Uterus (tissue), 2 donors: ENCODE data around the gene LASP1.

ENCODE experiments used
- POLR2A ChIP-seq, 2 donors: fragments of 450-650 bp; IDR thresholded peaks; one replicate each; pipeline ENCODE4 v1.6.1; 2016; ENCODE audit warnings: antibody characterized with exemption in 2 of 2, mild to moderate bottlenecking in 1 of 2, moderate library complexity in 1 of 2
- TF ChIP-seq, protein P1 (sequence below), 4 experiments: fragments of 200-600 bp in 2 of 4; fragments of 450-650 bp in 2 of 4; sonication (generic) in 2 of 4; IDR thresholded peaks; one replicate each; pipeline ENCODE4 v1.5.1; 2016 to 2019; ENCODE audit warnings: antibody characterized with exemption in 4 of 4, mild to moderate bottlenecking in 2 of 4, moderate library complexity in 1 of 4

DNA sequence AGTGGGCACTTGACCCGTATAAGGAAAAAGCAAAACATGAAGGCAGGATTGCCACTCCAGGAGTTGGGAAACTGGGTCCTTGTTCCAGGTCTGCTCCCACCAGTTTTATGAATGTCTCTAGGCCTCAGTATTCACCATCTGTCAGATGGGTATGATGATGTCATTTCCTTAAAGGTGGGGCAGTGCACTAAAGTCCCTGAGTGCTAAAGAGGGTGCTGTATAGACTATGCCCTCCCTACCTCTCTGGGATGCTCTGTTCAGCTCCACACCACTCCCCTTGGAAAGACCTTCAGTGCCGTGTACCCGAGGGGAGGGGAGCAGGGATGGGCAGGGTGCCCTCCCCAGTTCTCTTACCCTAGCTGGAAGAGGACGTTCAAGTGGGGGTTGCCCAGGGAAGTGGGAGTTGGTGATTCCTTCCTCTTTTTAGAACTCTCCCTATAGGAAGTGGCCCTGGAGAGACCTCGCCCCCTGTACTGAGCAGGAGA, 2.2 kb downstream of the LASP1 start:
- TF ChIP-seq, protein P1, sequence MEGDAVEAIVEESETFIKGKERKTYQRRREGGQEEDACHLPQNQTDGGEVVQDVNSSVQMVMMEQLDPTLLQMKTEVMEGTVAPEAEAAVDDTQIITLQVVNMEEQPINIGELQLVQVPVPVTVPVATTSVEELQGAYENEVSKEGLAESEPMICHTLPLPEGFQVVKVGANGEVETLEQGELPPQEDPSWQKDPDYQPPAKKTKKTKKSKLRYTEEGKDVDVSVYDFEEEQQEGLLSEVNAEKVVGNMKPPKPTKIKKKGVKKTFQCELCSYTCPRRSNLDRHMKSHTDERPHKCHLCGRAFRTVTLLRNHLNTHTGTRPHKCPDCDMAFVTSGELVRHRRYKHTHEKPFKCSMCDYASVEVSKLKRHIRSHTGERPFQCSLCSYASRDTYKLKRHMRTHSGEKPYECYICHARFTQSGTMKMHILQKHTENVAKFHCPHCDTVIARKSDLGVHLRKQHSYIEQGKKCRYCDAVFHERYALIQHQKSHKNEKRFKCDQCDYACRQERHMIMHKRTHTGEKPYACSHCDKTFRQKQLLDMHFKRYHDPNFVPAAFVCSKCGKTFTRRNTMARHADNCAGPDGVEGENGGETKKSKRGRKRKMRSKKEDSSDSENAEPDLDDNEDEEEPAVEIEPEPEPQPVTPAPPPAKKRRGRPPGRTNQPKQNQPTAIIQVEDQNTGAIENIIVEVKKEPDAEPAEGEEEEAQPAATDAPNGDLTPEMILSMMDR (IDR thresholded peaks at IDR 0.05): no peak
- no peak for TF ChIP-seq POLR2A (IDR thresholded peaks at IDR 0.05)
